NCI-H524 treated with DMSO at 0.1 percent for 48 hours (cell line): ENCODE results near the gene C12orf57.

Experiments used
- DNase-seq: peaks from one replicate; lab custom pipeline; 2025; lab: John Stamatoyannopoulos, UW

C12orf57 gene

GRCh38 chr12:6953442-6954315 is 9.9 kb downstream of the C12orf57 start:
- no peak for DNase-seq

GRCh38 chr12:6954316-6955107 is 10.7 kb downstream of the C12orf57 start:
- no peak for DNase-seq

GRCh38 chr12:6955108-6956020 is 11.5 kb downstream of the C12orf57 start:
- no peak for DNase-seq

- DNase-seq = no peak
Observed at GRCh38 chr12:6956021-6956727, 12.4 kb downstream of the C12orf57 start.

GRCh38 chr12:6957151-6957701 is 13.4 kb downstream of the C12orf57 start:
- DNase-seq = no peak

- no peak for DNase-seq
Observed at GRCh38 chr12:6957741-6958608, 14.2 kb downstream of the C12orf57 start.

GRCh38 chr12:6958609-6959057 is 14.8 kb downstream of the C12orf57 start:
- DNase-seq = no peak

- no peak for DNase-seq
Observed at GRCh38 chr12:6959058-6959804, 15.4 kb downstream of the C12orf57 start.

GRCh38 chr12:6959805-6960592 is 16.2 kb downstream of the C12orf57 start:
- DNase-seq = no peak

GRCh38 chr12:6960593-6961277 is 16.9 kb downstream of the C12orf57 start:
- no peak for DNase-seq

- no peak for DNase-seq
Observed at GRCh38 chr12:6961278-6961694, 17.5 kb downstream of the C12orf57 start.

- DNase-seq = peak; percentile 43
Observed at GRCh38 chr12:6961695-6962284, 18.0 kb downstream of the C12orf57 start.

GRCh38 chr12:6962285-6963015 is 18.6 kb downstream of the C12orf57 start:
- no peak for DNase-seq

- DNase-seq = no peak
Observed at GRCh38 chr12:6963016-6963731, 19.4 kb downstream of the C12orf57 start.

GRCh38 chr12:6963791-6964413 is 20.1 kb downstream of the C12orf57 start:
- DNase-seq = no peak
